HL-60 (cell line): ENCODE measurements around the gene MMP7.

ENCODE experiments used
- DNase-seq, 2 experiments: peaks; one replicate each; pipeline ENCODE4 v3.0.0-alpha.2; 2010 to 2020; ENCODE audit warnings: low read depth in 1 of 2, low spot score in 1 of 2
- H3K27ac ChIP-seq: fragments of 250-450 bp; sonication (Bioruptor Pico); replicated peaks from 2 replicates; pipeline ENCODE4 v1.5.1; 2020; ENCODE audit warnings: mild to moderate bottlenecking, moderate library complexity
- H3K27me3 ChIP-seq: fragments of 250-450 bp; sonication (Bioruptor Pico); 2 replicates; pipeline ENCODE4 v1.5.1; 2021; ENCODE audit warnings: mild to moderate bottlenecking, moderate library complexity; ENCODE audit not compliant: insufficient read depth, poor library complexity, severe bottlenecking
- H3K4me3 ChIP-seq: replicated peaks from 2 replicates; pipeline ENCODE4 v1.5.1; 2011; ENCODE audit warnings: mild to moderate bottlenecking, control low read depth, low read length; ENCODE audit not compliant: insufficient read depth
- GABPA ChIP-seq: IDR thresholded peaks from 2 replicates; pipeline ENCODE4 v1.6.1; 2012; ENCODE audit warnings: low read depth
- POLR2AphosphoS5 ChIP-seq: IDR thresholded peaks from 2 replicates; pipeline ENCODE4 v1.6.1; 2012; ENCODE audit warnings: low read depth
- REST ChIP-seq: IDR thresholded peaks from 2 replicates; pipeline ENCODE4 v1.6.1; 2012; ENCODE audit warnings: low read depth; ENCODE audit not compliant: insufficient replicate concordance
- SPI1 ChIP-seq: IDR thresholded peaks from 2 replicates; pipeline ENCODE4 v1.6.1; 2012; ENCODE audit warnings: low read depth, mild to moderate bottlenecking, borderline replicate concordance
- TF ChIP-seq, protein P1 (sequence below): IDR thresholded peaks from one replicate; pipeline ENCODE4 v1.5.1; 2011; ENCODE audit warnings: low read length, control low read depth, inconsistent platforms; ENCODE audit not compliant: insufficient read depth

Gene MMP7

DNA sequence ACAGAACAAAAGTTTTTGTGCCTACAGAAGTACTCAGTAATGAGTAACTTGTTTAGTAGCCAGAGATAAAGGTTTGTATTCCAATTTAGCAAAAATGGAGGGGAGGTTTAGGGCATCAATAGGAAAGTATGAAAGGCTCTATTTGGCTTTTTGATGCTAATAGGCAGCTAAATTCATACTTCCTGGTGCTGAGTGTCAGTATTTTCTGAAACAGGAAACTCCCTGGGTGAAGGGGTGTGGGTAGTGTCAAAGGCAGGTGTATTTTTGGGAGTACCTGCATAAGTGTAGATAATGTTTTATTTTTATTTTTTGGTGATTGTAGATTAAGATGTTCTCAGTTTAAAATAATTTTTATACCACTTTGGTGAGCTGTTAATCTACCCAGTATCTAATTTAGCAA lies 29.3 kb upstream of the MMP7 start:
- Histone ChIP-seq H3K27ac (peak overlapping the region; percentile 60), H3K27me3 (no peaks in the 10 kb centered on the region), H3K4me3 (no peak overlapping the region)
- no peak for DNase-seq
- TF ChIP-seq, protein P1, sequence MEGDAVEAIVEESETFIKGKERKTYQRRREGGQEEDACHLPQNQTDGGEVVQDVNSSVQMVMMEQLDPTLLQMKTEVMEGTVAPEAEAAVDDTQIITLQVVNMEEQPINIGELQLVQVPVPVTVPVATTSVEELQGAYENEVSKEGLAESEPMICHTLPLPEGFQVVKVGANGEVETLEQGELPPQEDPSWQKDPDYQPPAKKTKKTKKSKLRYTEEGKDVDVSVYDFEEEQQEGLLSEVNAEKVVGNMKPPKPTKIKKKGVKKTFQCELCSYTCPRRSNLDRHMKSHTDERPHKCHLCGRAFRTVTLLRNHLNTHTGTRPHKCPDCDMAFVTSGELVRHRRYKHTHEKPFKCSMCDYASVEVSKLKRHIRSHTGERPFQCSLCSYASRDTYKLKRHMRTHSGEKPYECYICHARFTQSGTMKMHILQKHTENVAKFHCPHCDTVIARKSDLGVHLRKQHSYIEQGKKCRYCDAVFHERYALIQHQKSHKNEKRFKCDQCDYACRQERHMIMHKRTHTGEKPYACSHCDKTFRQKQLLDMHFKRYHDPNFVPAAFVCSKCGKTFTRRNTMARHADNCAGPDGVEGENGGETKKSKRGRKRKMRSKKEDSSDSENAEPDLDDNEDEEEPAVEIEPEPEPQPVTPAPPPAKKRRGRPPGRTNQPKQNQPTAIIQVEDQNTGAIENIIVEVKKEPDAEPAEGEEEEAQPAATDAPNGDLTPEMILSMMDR: no peak
- TF ChIP-seq SPI1 (no peak), POLR2AphosphoS5 (no peak), GABPA (no peak), REST (no peak)

- DNase-seq: no peak
- Histone ChIP-seq H3K4me3 (no peak overlapping the region), H3K27me3 (no peaks in the 10 kb centered on the region), H3K27ac (no peak overlapping the region)
- TF ChIP-seq GABPA (no peak), SPI1 (no peak), POLR2AphosphoS5 (no peak), REST (no peak)
- TF ChIP-seq, protein P1: no peak
Measured at GRCh38 chr11:102555091-102555490, 24.5 kb upstream of the MMP7 start.

DNA sequence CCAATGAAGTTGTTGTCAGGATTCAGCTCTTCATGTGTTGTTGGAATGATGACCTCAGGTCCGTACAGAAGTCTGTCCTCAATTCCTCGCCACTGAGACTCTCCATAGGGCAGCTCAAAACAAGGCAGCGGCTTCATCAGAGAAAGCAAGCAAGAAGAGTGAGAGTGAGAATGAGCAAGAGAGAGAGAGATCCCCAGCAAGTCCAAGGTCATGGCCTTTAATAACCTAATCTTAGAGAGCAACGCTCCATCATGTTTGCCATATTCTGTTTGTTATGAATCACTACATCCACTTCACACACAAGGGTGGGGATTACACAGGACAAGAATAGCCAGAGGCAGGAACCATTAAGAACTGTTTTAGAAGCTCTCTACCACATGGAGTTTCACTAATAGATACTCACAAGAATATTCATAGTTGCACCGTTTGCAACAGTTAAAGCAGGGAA lies 23.3 kb upstream of the MMP7 start:
- TF ChIP-seq POLR2AphosphoS5 (no peak), REST (no peak), GABPA (no peak), SPI1 (no peak)
- TF ChIP-seq, protein P1: no peak
- DNase-seq: no peak

More for the DNA sequence above, 23.3 kb upstream of the MMP7 start:
- H3K27ac ChIP-seq: no peak overlapping the region
- no peak overlapping the region for H3K4me3 ChIP-seq
- H3K27me3 ChIP-seq: no peaks in the 10 kb centered on the region
